GOT3 (cell line): Measurements from ENCODE around the gene TBC1D8.

ENCODE experiments used
- DNase-seq: peaks from one replicate; lab custom pipeline; 2025; ENCODE audit warnings: mixed read lengths; lab: John Stamatoyannopoulos, UW

TBC1D8 gene

DNA sequence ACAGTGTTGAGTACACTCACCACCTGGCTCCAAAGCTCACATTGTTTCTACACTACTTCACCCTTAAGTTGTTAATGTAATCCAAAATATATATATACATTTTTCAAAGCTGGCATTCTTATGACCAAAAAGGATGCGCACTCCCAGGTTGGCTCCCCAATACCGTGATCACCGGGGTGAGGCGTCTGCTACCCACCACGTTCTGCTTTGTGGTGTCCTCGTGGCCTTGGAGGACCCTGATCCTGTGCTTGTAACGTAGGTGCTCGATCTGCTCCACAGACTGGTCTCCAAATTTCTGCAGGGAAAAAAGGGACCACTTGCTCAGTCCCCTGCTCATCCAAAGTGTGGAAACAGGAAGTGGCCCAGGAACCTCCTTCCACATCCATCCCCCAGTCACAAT lies 123.3 kb downstream of the TBC1D8 start:
- no peak for DNase-seq

DNA sequence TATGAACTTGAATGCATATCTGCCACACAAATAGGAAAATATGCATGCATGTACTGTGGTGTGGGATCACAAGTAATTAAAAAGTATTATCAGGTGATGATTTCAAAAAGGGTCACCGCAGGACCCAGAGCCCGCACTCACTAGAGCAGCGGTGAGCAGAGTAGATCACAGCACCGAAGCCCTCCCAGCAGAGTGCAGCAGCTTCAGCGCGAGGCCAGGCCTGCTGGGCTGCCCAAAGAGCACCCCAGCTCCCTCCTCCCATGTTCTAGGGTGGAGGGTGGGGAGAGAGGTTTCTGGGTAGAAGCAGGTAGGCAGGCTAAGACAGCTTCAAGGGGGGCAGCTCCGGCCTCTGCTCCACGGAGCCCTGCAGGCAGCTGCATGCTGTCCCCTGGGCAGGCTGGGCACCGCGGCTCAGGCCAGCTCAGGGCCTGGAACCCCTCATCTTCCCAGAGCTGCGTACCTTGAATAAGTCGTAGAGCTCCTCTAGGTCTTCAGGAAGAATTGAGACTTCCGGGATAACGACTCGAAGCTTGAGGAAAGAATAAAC lies 124.2 kb downstream of the TBC1D8 start:
- DNase-seq = no peak

DNA sequence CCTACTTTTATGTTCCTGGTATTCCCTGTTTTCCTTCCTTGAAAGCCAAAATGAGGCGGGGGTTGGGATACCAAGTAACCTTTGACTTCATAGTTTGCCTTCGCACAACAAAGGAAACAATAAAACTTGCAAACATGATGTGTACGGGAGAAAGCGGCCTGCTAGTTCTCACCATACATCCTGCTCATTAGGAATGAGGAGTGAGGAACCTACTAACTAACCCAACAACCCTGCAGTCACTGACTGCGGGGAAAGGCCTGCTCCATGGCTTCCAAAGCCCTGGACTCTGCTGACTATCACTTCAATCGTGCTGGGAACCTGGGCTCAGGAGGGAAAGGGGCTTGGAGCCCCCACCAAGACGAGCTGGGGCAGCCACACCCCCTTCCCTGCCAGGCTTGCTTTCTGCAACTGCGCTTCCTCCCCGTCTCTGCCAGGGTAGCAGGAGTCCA lies 124.9 kb downstream of the TBC1D8 start:
- no peak for DNase-seq

DNA sequence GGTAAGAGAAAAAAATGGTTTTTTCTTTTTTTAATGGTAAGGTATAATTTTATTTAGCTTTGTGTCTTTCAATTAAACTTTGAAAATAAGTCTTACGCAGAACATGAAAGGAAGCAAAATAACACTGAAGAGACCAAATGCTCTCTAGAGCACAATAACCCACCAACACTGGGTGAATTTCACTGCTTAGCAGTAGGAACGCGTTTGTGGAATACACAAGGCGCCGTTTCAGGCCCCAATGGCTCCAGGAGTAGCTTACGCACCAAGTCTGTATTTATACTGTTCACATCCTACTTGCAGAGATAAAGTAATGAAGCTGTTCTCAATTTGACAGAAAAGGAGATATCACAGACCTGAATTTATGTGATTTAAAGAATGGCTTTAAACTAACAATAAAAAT lies 125.6 kb downstream of the TBC1D8 start:
- DNase-seq = no peak

DNA sequence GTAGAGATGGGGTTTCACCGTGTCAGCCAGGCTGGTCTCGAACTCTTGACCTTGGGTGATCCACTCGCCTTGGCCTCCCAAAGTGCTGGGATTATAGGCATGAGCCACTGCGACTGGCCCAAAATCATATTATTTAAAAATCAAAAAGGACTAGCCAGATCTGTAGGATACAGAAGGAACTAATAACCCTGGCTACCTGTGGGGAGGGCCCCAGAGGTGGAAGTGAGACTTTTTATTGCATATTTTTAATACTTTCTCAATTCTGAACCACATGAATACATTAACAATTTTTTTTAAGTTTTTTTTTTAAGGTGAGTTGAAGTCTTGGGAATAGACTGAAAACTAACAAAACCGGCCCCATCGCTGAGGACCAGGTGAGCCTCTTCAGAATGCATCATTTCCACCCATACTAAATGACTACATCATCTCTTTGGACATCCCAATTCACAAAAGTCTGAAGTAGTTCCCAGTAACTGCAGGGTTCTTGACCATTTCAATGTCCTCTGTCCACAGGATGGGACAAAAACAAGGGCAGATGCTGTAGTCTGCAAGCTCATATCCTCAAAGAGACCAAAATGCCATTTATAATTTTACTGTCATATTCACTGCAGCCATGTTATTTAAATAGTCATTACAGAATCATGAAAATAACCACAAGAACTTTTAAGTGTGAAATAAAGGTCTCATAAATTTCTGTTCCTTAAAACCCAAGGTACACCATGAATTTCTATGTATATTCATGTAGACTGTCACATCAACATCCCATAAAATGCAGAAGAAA lies 127.7 kb downstream of the TBC1D8 start:
- DNase-seq = no peak

DNA sequence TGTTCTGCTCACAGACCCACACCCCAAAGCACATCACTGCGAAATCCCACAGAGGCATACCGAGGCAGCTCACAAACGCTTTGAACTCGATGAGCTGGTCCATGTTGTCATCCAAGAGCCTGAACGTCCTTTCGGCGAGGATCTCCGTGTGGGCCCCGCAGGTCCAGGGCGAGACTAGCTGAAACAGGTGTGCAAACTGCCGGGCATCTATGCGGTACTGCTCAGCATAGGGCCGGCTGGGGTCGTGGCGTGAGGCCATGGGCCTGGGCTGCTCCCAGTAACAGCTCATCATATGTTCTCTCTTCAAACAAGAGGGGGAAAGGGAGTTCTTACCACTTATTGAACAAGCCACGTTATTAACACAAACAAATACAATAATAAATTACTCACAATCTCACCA lies 129.0 kb downstream of the TBC1D8 start:
- DNase-seq = no peak

DNA sequence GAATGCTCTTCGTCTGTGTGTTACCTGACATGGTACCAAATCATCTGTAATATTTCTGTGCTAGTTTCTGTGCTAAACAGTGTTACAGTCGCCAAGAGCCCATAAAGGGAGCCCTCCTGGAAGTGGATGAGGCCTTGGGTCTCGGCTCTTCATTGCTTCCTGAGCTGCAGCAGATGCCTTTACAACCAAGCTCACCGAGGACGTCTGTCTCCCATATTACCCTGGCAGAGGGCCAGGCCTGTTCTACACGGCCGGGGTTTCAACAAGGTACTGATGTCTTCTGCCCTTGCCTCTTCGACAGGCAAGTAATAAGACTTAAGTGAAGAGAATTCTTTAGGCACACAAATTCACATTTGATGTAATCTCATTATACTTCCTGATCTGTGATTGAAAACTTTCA lies 132.2 kb downstream of the TBC1D8 start:
- no peak for DNase-seq

DNA sequence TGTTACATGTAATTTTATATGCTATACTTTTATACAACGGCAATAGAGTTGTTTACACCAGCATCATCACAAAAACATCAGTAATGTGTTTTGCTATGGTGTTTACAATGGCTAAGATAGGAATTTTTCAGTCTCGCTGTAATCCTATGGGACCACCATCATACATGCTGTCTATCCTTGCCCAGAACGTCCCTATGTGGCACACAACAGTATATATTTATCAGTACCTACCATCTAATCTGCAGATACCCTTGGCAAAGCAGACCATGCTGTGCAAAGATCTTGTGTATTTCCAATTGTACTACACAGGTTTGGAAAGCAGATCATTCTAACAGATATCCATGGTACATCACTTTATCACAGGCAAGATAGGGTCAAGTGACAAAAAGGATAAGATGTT lies 133.8 kb downstream of the TBC1D8 start:
- DNase-seq = no peak

DNA sequence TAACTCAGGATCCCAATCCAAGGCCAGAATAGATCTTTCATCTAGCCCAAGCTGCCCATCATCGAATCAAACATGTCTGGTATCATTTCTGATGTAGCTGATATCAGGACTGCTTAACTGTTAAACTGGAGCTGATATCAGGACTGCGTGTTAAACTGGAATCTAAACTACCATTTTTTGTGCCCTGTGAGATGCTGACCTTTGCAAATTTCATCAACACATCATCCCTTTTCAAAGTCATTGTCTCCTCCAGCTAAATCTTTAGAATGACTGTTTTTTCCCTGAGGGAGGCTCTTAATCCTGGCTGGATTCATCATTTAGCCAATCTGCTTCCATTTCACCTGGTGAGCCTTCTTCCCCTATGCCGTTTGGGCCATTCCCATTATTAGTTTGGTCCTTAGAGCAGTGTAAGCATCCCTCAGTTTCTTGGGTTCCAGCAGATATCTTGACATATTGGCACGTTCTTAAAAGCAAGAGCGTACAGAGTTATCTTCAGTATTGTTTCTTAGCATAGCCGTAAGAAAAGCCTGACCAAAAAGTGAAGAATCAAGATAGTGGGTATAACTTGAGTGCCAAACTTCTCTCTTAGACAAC lies 136.8 kb downstream of the TBC1D8 start:
- DNase-seq = no peak

DNA sequence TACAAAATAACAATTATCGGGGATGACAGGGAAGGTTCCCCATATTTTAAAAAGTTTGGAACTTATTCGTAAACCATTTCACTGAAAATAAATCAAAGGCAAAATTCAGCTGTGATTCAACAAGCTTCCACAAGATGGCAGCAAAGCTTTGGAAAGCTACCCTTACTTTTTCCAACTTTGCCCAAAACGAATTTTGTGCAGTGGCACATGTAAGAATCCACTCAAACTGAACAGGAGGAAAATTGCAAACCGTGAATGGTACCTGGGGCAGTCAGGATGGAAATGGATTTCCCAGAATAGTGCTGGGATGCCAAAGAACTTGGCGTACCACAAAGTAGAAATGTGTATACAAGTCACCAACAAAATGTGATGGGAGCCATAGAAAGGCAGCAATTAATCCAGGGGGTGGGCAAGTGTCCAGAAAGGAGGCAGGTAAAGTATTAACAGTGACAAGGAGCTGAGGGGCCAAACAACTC lies 138.4 kb downstream of the TBC1D8 start:
- DNase-seq = no peak

DNA sequence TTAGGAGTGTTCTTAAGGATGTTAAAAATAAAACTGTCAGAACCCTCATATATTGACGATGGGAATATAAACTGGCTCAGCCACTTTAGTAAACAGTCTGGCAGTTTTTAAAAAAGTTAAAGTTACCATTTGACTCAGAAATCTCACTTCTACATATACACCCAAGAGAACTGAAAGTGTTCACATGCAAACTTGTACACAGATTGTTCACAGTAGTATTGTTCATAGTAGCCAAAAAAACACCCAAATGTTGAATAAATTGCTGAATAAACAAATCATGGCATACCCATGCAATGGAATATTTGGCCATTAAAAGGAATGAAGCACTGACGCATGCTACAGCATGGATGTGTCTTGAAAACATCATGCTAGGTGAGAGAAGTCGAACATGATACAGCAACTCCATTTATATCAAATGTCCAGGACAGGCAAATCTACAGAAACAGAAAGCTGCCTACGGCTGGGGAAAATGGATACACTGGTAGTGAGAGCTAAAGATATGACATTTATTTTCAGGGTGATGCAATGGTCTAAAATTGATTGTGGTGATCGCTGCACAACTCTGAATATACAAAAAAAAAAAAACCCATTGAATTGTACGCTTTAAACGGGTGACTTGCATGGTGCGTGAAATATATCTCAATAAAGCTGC lies 139.0 kb downstream of the TBC1D8 start:
- no peak for DNase-seq

DNA sequence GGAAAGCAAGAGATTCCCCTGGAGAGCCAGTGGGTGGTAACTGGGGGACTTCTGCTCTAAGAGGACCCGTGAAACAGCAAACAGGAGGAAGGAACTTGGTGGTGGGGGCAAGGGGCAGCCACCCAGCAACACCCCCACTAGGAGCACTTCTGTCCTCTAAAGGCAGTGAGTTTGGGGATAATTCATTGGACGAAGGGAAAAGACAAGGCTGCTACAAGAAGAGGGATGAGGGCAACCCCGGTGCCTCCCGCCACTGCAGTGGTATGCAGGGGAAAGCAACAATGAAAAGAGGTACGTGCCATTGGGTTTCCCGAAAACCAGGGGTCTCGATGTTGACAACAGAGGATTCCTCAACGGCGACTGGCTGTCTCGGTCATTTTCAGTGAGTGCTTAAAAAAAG lies 140.0 kb downstream of the TBC1D8 start:
- DNase-seq = no peak

DNA sequence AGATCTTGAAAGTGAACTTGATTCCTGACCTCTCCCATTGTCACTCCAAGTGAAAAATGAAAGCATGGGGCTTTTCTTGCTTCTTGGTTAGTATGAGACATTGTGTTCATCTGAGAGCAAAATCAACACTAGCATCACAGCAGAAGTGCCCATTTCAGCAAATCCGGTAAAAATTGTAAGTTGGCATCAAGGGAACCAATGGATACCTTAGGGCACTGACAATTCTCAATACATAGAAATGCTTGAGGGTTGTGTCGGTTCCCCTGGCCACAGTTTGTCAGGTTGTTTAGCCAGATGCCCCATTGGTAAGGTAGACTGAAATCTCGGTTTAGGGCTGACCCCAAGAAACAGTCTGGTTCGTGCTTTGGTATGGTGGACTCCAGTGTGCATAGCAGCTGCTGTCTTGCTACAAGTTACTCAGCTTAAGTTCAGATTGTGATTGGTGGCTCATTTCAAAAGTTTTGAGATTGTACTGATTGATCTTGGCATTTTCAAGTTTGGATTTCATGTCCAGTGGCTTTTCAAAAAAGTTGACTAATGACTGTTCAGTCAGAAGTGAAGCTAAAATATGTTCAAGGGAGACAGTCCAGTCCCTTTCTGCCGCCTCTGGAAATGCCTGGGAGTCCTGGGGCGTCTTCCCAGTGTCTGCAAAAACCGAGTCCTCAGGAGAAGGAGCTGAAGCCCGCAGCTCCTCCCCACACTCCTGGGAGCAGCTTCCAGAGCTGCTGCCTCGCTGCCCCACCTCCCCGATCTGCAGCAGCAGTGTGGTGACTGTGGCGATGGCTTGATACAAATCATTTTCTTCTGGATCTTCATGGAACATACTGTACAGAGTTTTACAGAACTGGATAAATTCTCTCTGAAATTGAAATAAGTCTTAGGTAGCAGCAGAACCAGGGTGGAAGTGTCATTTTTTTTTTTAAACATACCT lies 143.5 kb downstream of the TBC1D8 start:
- no peak for DNase-seq

DNA sequence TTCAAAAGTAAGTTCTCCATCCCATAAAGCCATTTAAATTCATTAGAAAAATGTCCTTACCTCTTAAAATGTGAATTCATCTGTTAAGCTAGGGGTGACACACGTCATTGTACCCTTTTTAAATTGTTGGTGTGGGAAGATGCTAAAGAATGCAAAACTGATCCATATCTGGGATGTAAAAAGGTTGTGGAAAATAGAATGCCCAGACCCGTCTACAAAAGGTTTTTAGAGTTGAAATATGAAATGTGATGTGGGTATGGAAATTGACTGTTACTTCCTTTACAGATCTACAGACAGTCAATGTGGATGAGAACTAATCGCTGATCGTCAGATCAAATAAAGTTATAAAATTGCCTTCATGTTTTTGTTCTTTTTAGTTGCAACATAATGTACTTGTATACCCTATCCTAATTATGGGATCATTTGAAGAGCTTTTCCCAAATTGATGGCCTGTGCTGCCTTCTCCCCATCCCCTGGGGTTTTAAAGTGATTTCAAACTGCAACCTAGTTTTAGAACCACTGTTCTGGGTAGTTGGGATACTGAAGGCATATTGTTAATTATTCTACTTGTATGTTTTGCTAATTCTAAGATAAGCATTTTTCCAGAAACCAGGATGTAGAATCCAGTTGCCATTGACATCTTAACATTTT lies 145.0 kb downstream of the TBC1D8 start:
- DNase-seq = no peak

DNA sequence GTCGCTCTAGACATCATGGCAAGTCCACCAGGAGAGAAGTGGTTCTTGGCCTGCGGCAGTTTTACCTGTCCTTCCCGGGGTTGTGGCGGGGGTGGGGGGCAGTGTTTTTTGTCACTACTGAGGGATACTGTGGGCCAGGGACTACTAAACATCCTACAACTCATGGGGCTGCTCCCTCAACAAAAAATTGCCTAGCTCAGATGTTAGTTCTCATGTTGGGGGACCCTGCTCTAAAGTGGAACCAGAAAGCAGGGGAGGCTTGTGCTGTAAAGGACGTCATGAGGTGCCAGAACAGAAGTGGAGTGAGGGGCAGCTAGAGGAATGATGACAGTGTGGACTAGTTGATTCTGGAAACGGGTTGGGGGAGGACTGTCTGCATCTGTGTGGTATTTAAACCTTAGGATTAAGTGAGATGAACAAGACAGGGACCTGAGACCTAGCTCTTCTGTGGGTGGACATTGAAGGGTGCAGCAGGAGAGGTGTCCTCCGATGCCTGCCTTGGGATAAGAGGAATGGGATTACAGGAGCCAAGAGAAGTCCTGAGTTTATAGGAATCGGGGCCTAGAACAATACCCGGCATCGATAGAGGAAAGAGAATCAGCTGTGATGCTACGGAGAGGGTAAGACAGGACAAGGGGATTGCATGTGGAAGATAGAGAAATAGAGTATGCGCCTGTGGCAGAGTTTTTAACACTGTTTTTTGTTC lies 146.4 kb downstream of the TBC1D8 start:
- DNase-seq = no peak

DNA sequence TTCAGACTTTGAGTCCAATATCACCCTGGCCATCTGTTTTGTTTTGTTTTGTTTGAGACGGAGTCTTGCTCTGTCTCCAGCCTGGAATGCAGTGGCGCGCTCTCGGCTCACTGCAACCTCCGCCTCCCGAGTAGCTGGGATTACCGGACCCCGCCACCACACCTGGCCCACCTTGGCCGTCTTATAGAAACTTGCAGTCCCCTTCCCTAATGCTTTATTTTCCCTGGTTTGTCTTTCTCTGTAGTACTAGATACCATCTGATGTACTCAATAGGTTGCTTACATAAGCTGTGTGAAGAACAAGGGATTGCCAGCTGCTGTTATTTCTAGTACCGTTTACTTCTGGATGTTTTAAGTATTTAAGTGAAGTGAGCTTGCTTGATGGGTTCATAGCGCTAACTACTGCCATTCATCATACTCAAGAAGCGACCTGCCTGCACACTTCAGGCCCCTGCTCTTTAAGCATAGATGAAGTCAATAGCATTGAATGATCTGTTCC lies 147.9 kb downstream of the TBC1D8 start:
- no peak for DNase-seq

DNA sequence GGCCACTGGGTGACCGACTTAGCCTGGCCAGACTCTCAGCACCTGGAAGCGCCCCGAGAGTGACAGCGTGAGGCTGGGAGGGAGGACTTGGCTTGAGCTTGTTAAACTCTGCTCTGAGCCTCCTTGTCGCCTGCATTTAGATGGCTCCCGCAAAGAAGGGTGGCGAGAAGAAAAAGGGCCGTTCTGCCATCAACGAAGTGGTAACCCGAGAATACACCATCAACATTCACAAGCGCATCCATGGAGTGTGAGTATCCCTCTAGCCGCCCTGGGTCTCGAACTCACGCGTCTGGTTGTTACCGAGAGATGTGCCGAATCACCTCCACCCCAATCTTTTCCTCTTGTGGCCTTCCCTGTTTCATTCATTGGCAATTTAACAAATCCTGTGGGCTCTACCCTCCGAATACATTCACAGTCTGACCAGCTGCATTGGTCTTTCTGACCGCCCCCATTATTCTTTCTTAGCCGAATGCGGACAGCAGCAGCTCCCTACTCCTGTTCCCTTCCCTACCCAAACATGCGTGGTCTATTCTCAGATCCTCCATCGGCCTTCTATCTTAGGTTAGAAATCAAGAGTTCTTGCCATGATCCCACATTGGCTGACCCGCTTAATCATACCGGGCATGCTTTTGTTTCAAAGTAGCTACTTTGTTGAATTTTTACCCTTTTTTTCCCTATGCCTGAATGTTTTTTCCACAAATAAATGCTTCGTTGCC lies 148.5 kb downstream of the TBC1D8 start:
- DNase-seq = no peak

DNA sequence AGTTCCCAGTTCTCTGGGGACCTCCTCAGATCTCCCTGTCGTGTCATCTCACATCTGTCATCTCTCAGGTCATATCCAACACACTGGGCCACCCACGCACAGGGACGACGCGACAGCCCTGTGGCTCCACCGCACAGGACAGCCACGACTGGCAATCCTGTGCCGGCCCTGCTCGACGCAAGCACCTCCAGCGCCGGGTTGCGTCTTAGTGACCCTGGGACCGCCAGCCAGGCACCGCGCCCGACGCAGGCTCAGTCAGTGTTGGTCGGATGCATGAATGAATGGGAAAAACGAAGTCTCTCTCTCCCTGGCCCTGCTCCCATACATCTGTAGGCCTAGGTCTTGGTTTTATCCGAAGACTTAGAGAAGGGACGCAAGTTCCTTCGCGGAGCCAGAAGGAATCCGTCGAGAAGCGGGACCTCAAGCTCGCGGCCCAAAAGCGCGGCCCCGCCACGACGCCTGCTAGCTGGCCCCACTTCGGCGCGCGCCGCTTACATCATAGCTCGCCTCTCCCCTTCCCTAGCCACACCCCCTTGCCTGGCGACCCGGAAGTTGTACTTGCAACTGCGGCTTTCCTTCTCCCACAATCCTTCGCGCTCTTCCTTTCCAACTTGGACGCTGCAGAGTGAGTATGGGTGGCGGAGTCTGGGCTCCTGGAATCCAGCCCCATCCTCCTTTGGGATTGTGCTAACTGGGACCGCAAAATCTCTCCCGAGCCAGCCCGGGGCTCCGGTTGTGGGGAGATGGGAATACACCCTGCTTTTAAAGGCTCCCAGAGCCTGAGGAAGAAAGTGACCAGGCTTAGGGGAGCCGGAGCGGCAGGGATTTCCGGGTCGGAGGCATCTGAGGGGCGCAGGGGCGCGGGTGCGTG lies 149.3 kb downstream of the TBC1D8 start, which contains the start of gene RPL31:
TSS of gene RPL31 (plus strand) at position 599 of the 871 bp plus-strand sequence. CDS start 413 bp downstream, outside the sequence.
- DNase-seq = peak; percentile 72

DNA sequence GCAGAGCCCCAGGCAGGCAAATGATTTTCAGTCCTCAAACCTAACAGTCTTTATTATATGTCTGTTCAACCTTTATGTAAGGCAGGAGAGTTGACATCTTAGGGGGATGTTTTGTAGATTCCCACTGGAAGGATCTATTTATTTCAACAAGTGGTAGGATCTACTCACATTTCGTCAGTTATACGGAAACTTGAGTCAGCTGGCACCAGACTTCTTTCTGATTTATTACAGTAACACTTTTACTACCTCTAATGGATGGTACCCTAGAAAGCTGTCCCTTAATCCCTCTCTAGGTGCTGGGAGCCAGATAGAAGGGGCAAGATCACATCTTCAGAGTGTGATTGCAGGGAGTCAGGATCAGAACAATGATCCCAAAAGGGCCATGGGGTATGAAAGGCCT lies 151.2 kb downstream of the TBC1D8 start:
- DNase-seq = no peak
